Measurements from ENCODE around the gene ACTR10.

DNA sequence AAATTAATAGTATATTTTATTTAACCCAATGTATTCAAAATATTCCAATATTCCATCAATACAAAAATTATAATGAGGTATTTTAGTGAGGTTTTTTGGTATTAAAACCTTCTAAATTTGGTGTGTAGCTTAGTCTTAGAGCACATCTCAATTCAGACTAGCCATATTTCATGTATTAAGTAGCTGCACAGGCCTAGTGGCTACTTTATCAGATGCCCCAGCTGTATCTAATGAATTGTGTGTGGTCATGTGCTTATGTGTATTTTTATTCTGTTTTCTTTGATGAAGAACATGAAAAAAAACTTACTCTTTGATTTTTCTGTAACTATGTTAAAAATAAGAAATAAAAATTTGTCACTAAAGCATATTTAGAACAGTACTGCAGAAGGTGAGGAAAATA lies 13.2 kb downstream of the ACTR10 start:
- TF ChIP-seq POLR2A (IDR thresholded peaks at IDR 0.05) (no peak), EP300 (IDR thresholded peaks at IDR 0.05) (no peak)
- TF ChIP-seq, protein P1, sequence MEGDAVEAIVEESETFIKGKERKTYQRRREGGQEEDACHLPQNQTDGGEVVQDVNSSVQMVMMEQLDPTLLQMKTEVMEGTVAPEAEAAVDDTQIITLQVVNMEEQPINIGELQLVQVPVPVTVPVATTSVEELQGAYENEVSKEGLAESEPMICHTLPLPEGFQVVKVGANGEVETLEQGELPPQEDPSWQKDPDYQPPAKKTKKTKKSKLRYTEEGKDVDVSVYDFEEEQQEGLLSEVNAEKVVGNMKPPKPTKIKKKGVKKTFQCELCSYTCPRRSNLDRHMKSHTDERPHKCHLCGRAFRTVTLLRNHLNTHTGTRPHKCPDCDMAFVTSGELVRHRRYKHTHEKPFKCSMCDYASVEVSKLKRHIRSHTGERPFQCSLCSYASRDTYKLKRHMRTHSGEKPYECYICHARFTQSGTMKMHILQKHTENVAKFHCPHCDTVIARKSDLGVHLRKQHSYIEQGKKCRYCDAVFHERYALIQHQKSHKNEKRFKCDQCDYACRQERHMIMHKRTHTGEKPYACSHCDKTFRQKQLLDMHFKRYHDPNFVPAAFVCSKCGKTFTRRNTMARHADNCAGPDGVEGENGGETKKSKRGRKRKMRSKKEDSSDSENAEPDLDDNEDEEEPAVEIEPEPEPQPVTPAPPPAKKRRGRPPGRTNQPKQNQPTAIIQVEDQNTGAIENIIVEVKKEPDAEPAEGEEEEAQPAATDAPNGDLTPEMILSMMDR (IDR thresholded peaks at IDR 0.05): no peak
